Measurements from ENCODE around the gene MYBPC3. TPM values are rescaled to one million over a fixed set of nuclear protein-coding genes. Genes with fewer than 3 reads are reported as not detected.
A peak's percentile ranks its signal among the peaks of the same experiment; 100 is the strongest.

Gene MYBPC3
- total RNA-seq, 4 donors from 2014 or later: 0.06 to 0.17 TPM; not detected in 2

DNA sequence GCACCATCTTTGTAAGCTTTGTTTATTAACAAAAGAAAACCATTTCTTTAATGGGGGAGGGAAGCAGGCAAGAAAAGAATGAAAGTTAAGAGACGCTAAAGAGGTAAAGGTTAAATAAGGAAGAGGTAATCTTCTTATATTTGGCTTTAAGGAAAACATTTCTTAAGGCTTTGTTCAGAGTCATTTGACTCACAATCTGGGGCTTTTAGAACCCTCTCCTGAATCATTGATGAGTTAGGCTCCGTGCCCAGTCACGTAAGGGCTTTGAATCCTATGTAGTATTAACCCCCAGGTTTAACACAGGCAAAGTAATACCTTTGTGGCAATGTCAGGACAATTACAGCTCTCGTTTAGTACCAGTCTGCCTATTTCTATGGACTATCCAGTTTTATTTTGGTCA, 56.5 kb downstream of the MYBPC3 start:
- Histone ChIP-seq H3K27me3 (no peaks in the 10 kb centered on the region), H3K4me1 (no peaks in the 10 kb centered on the region), H3K27ac (replicated peaks in 1 of 4) (no peak overlapping the region), H3K9me3 (peaks cover 0 to 17% (median 6%) of the 10 kb centered on the region in 4 donors), H3K36me3 (peaks cover 89 to 100% (median 96%) of the 10 kb centered on the region in 4 donors), H3K4me3 (no peak overlapping the region)
- no peak for TF ChIP-seq EP300 (IDR thresholded peaks at IDR 0.05)
- no peak for DNase-seq (ENCODE audit: extremely low spot score)
- intact Hi-C loops (cut with DNase I): no loop called here
- 87% methylated on average over 4 of the region's 4 CpGs for WGBS

DNA sequence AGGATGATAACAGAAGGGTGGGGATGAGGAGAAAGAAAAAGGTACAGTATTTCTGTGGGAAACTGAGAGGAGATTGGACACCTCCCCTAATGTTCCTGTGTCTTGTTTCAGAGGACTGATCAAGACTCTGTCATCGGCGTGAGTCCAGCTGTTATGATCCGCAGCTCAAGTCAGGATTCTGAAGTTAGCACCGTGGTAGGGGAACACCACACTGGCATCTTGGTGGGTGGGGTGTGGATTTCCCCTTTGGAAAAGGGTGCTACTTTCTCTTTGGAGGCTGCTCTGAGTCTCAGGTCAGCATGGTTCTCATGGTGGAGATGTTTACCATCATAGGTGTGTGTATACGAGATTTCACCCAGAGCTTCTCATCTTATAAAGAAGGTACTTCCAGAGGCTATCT, 57.1 kb downstream of the MYBPC3 start:
- Histone ChIP-seq H3K27ac (replicated peaks in 1 of 4) (no peak overlapping the region), H3K4me1 (no peaks in the 10 kb centered on the region), H3K36me3 (peaks cover 94 to 100% (median 97%) of the 10 kb centered on the region in 4 donors), H3K27me3 (no peaks in the 10 kb centered on the region), H3K9me3 (peaks cover 0 to 17% (median 6%) of the 10 kb centered on the region in 4 donors), H3K4me3 (no peak overlapping the region)
- intact Hi-C loops (cut with DNase I): no loop called here
- 92% methylated on average over 5 of the region's 5 CpGs for WGBS
- DNase-seq (ENCODE audit: extremely low spot score): no peak
- TF ChIP-seq, protein P1, sequence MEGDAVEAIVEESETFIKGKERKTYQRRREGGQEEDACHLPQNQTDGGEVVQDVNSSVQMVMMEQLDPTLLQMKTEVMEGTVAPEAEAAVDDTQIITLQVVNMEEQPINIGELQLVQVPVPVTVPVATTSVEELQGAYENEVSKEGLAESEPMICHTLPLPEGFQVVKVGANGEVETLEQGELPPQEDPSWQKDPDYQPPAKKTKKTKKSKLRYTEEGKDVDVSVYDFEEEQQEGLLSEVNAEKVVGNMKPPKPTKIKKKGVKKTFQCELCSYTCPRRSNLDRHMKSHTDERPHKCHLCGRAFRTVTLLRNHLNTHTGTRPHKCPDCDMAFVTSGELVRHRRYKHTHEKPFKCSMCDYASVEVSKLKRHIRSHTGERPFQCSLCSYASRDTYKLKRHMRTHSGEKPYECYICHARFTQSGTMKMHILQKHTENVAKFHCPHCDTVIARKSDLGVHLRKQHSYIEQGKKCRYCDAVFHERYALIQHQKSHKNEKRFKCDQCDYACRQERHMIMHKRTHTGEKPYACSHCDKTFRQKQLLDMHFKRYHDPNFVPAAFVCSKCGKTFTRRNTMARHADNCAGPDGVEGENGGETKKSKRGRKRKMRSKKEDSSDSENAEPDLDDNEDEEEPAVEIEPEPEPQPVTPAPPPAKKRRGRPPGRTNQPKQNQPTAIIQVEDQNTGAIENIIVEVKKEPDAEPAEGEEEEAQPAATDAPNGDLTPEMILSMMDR (IDR thresholded peaks at IDR 0.05): no peak
- no peak for TF ChIP-seq POLR2A (IDR thresholded peaks at IDR 0.05; ENCODE audit: low read depth)
- TF ChIP-seq EP300 (IDR thresholded peaks at IDR 0.05): no peak
- TF ChIP-seq POLR2AphosphoS5 (IDR thresholded peaks at IDR 0.05): no peak

GRCh38 chr11:47289856-47290255, 62.6 kb downstream of the MYBPC3 start:
- Histone ChIP-seq H3K27ac (replicated peaks in 1 of 4) (no peak overlapping the region), H3K36me3 (peaks cover 91 to 100% (median 94%) of the 10 kb centered on the region in 4 donors), H3K27me3 (no peaks in the 10 kb centered on the region), H3K9me3 (no peaks in the 10 kb centered on the region), H3K4me3 (no peak overlapping the region), H3K4me1 (peaks cover 0 to 8% (median 4%) of the 10 kb centered on the region in 4 donors)
- intact Hi-C loops (cut with DNase I): no loop called here
- no peak for TF ChIP-seq POLR2A (IDR thresholded peaks at IDR 0.05; ENCODE audit: low read depth)
- TF ChIP-seq EP300 (IDR thresholded peaks at IDR 0.05): no peak
- TF ChIP-seq, protein P1 (IDR thresholded peaks at IDR 0.05): no peak
- TF ChIP-seq POLR2AphosphoS5 (IDR thresholded peaks at IDR 0.05): no peak
- DNase-seq (ENCODE audit: extremely low spot score): no peak
- WGBS: 89% methylated on average over 15 of the region's 15 CpGs

DNA sequence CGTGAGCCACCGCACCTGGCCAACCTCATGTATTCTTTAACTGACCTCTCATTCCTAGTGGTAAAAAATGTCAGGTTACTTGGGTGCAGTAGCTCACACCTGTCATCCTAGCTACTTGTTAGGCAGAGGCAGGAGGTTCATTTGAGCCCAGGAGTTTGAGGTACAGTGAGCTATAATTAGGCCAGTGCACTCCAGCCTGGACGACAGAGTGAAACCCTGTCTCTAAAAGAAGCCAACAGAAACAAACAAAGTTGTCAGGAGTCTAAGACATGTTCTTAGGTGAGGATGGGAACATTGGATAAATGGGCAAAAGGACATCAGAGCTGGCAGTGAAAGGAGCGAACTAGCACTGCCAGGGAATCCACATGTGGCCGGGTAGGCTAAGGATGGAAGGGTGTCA, 64.4 kb downstream of the MYBPC3 start:
- Histone ChIP-seq H3K27me3 (no peaks in the 10 kb centered on the region), H3K4me1 (peaks cover 0 to 8% (median 4%) of the 10 kb centered on the region in 4 donors), H3K4me3 (no peak overlapping the region), H3K27ac (replicated peaks in 1 of 4) (peak overlapping the region in 2 of 4 donors; percentile 12 to 22), H3K36me3 (peaks cover 93 to 100% (median 96%) of the 10 kb centered on the region in 4 donors), H3K9me3 (no peaks in the 10 kb centered on the region)
- 75% methylated on average over 5 of the region's 5 CpGs for WGBS
- intact Hi-C loops (cut with DNase I): no loop called here
- no peak for DNase-seq (ENCODE audit: extremely low spot score)
- TF ChIP-seq, protein P1 (IDR thresholded peaks at IDR 0.05): no peak
- peak in 1 of 2 donors; percentile 45 for TF ChIP-seq POLR2AphosphoS5 (IDR thresholded peaks at IDR 0.05)

DNA sequence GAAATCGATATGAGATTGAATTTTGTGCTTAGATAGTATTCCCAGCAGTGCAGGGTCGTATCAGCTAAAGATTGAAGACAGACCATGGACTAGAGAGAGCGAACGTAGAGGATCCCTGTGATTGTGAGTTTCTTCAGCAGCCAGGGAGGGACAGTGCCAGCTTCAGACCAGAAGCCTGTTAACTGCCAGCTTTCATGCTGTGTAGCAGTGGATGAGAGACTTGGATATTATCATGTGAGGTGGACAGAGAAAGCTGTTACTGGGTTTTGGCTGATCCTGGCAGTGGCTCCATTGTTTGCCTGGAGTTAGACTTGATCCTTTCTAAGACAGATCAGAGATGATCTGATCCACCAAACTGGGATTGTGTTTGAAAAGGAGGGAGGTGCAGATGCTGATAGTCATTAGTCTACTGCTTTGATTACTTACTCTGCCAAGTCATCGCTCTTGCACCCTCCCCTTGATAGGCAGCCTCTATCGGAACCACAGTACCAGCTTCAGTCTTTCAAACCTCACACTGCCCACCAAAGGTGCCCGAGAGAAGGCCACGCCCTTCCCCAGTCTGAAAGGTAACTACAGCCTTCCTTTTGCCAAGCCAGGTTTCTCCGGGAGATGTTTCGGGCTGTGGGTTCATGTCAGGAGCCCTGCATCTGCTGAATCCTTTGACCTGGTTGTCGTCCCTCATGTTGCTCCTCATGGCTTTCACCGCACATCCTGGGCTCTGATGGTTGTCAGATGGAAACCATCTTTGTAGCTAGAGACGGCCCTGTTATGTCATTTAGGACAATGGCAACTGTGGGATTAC, 66.3 kb downstream of the MYBPC3 start:
- Histone ChIP-seq H3K4me1 (peaks cover 0 to 8% (median 4%) of the 10 kb centered on the region in 4 donors), H3K27ac (replicated peaks in 1 of 4) (no peak overlapping the region), H3K36me3 (peaks cover 93 to 100% (median 96%) of the 10 kb centered on the region in 4 donors), H3K9me3 (no peaks in the 10 kb centered on the region), H3K4me3 (no peak overlapping the region), H3K27me3 (no peaks in the 10 kb centered on the region)
- DNase-seq (ENCODE audit: extremely low spot score): no peak
- intact Hi-C loops (cut with DNase I): no loop called here
- WGBS: 91% methylated on average over 12 of the region's 13 CpGs
- TF ChIP-seq EP300 (IDR thresholded peaks at IDR 0.05): no peak
- TF ChIP-seq POLR2A (IDR thresholded peaks at IDR 0.05; ENCODE audit: low read depth): no peak
- TF ChIP-seq POLR2AphosphoS5 (IDR thresholded peaks at IDR 0.05): no peak
- TF ChIP-seq, protein P1 (IDR thresholded peaks at IDR 0.05): no peak
